Measurements from ENCODE around the gene ULK4. TPM values are rescaled to one million over a fixed set of nuclear protein-coding genes. Genes with fewer than 3 reads are reported as not detected.
"Not testable (repeated sequence)": the region's sequence is repeated elsewhere in the genome, so short reads cannot be mapped to it uniquely, and the experiment has no call there.

Gene ULK4
- total RNA-seq, 1 experiment from 2014 or later = 6.3 TPM

- TF ChIP-seq JUND (IDR thresholded peaks at IDR 0.05) = no peak
- TF ChIP-seq ELF1 (IDR thresholded peaks at IDR 0.05; ENCODE audit: borderline replicate concordance, low read depth) = no peak
- TF ChIP-seq POLR2A (IDR thresholded peaks at IDR 0.05; ENCODE audit: borderline replicate concordance, extremely low read depth, insufficient read depth, insufficient read length) = no peak
- no peak for TF ChIP-seq MAX (IDR thresholded peaks at IDR 0.05)
- TF ChIP-seq EZH2 (IDR thresholded peaks at IDR 0.05) = no peak
- TF ChIP-seq YY1 (IDR thresholded peaks at IDR 0.05; ENCODE audit: extremely low read depth, insufficient replicate concordance, low read depth, low read length) = no peak
- TF ChIP-seq SIN3A (IDR thresholded peaks at IDR 0.05; ENCODE audit: low read depth) = no peak
- no peak for TF ChIP-seq CBX3 (IDR thresholded peaks at IDR 0.05; ENCODE audit: low read depth)
- TF ChIP-seq SRF (IDR thresholded peaks at IDR 0.05; ENCODE audit: low read depth) = no peak
Observed at GRCh38 chr3:41447701-41448100, 514.2 kb downstream of the ULK4 start (continued).

- H3K9me3 ChIP-seq (ENCODE audit: control insufficient read depth in 1 of 2, insufficient read depth in 1 of 2, low read depth in 1 of 2, low read length in 2 of 2); DNase-seq (ENCODE audit: low read depth, low spot score); BruUV-seq (replicated peaks); H3K4me1 ChIP-seq (ENCODE audit: control insufficient read depth in 1 of 2, insufficient read depth in 2 of 2, low read length in 2 of 2); H3K9ac ChIP-seq (ENCODE audit: low read length); H4K20me1 ChIP-seq (ENCODE audit: insufficient read depth); H2AFZ ChIP-seq (ENCODE audit: low read depth, low read length, poor library complexity, severe bottlenecking); H3K9me2 ChIP-seq (ENCODE audit: insufficient read depth); CTCF ChIA-PET; H3K27me3 ChIP-seq (ENCODE audit: insufficient read depth, low read length); H3K4me2 ChIP-seq (ENCODE audit: low read length); H3K4me3 ChIP-seq (replicated peaks in 1 of 2; ENCODE audit: low read depth in 1 of 2, low read length in 2 of 2); POLR2A ChIA-PET; ATAC-seq; intact Hi-C loops (cut with micrococcal nuclease); RAD21 ChIA-PET (ENCODE audit: low non-redundant PET in 1 of 2, low total read pairs in 2 of 2, uncharacterized antibody in 2 of 2, unreplicated experiment in 2 of 2); H3K27ac ChIP-seq (ENCODE audit: low read depth, low read length); H3K79me2 ChIP-seq (ENCODE audit: insufficient read depth, low read length); H3K36me3 ChIP-seq (ENCODE audit: control insufficient read depth in 1 of 2, insufficient read depth in 2 of 2, low read length in 2 of 2): not testable (repeated sequence)
Observed at GRCh38 chr3:41446316-41446715, 515.6 kb downstream of the ULK4 start.

- Histone ChIP-seq H3K9me2 (ENCODE audit: insufficient read depth) (no peaks in the 10 kb centered on the region), H3K36me3 (ENCODE audit: control insufficient read depth in 1 of 2, insufficient read depth in 2 of 2, low read length in 2 of 2) (no peaks in the 10 kb centered on the region), H3K9ac (ENCODE audit: low read length) (no peak overlapping the region), H3K79me2 (ENCODE audit: insufficient read depth, low read length) (no peaks in the 10 kb centered on the region), H3K27me3 (ENCODE audit: insufficient read depth, low read length) (no peaks in the 10 kb centered on the region), H4K20me1 (ENCODE audit: insufficient read depth) (no peaks in the 10 kb centered on the region), H2AFZ (ENCODE audit: low read depth, low read length, poor library complexity, severe bottlenecking) (no peak overlapping the region), H3K27ac (ENCODE audit: low read depth, low read length) (no peak overlapping the region), H3K4me3 (replicated peaks in 1 of 2; ENCODE audit: low read depth in 1 of 2, low read length in 2 of 2) (no peak overlapping the region), H3K9me3 (ENCODE audit: control insufficient read depth in 1 of 2, insufficient read depth in 1 of 2, low read depth in 1 of 2, low read length in 2 of 2) (no peaks in the 10 kb centered on the region), H3K4me2 (ENCODE audit: low read length) (no peak overlapping the region), H3K4me1 (ENCODE audit: control insufficient read depth in 1 of 2, insufficient read depth in 2 of 2, low read length in 2 of 2) (no peaks in the 10 kb centered on the region)
- CTCF ChIA-PET = interaction anchor here (1.1 kb wide), 1 partner anchor 9 kb away, joined by 3 read pairs; no protein-coding TSS in a partner anchor
- BruUV-seq (replicated peaks) = no TSS peak
- RAD21 ChIA-PET (ENCODE audit: low non-redundant PET in 1 of 2, low total read pairs in 2 of 2, uncharacterized antibody in 2 of 2, unreplicated experiment in 2 of 2) = no interaction called here
- DNase-seq (ENCODE audit: low read depth, low spot score) = no peak
- POLR2A ChIA-PET = no interaction called here
- ATAC-seq = no peak
- intact Hi-C loops (cut with micrococcal nuclease) = no loop called here
- TF ChIP-seq RAD21 (IDR thresholded peaks at IDR 0.05; ENCODE audit: low read depth) (no peak), FOSL1 (IDR thresholded peaks at IDR 0.05; ENCODE audit: low read depth) (no peak), ZBTB33 (IDR thresholded peaks at IDR 0.05; ENCODE audit: extremely low read depth, insufficient replicate concordance, low read length) (no peak), SP1 (IDR thresholded peaks at IDR 0.05; ENCODE audit: low read depth) (no peak), CTCF (IDR thresholded peaks at IDR 0.05 in 2 of 3, conservative IDR thresholded peaks at IDR 0.05 in 1 of 3; ENCODE audit: borderline replicate concordance in 1 of 3, insufficient read depth in 1 of 3, low read depth in 2 of 3, low read length in 2 of 3) (no peak), EZH2 (IDR thresholded peaks at IDR 0.05) (no peak), SRF (IDR thresholded peaks at IDR 0.05; ENCODE audit: low read depth) (no peak), POLR2A (IDR thresholded peaks at IDR 0.05; ENCODE audit: borderline replicate concordance, extremely low read depth, insufficient read depth, insufficient read length) (no peak), EZH2phosphoT487 (IDR thresholded peaks at IDR 0.05; ENCODE audit: borderline replicate concordance) (no peak), POLR2AphosphoS5 (IDR thresholded peaks at IDR 0.05; ENCODE audit: low read depth, low read length) (no peak), ZFX (IDR thresholded peaks at IDR 0.05) (no peak)
Observed at GRCh38 chr3:41441568-41441967, 520.3 kb downstream of the ULK4 start.
